NOMO-1 (cell line): ENCODE measurements around the gene CCDC102B.
"Not testable (repeated sequence)": the region's sequence is repeated elsewhere in the genome, so short reads cannot be mapped to it uniquely, and the experiment has no call there.

Experiments
- DNase-seq, 2 experiments: peaks; one replicate each; lab custom pipeline; 2025; ENCODE audit not compliant: unreplicated experiment in 2 of 2; lab: John Stamatoyannopoulos, UW

CCDC102B gene

DNA sequence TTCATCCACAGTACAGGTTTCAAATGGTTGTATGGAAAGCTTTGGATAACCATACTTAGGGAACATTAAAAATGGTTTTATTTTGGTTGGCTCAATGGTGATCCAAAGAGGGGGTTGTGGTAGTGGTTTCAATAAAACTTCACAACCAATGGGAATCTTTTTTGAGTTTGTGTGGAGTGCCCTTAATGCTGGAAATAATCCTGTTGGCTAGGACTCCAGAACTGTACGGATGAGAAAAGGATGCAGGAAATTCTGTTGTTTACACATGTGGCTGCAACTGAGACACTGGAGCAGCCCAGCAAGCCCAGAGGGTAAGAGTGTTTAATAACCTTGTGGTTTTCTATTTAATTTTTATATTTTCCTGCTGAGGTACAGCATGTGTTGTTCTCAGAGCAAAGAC is at the start of gene CCDC102B:
Gene CCDC102B, plus strand, starts transcription at position 210 of the 400 bp plus-strand sequence. CDS start 38,684 bp downstream, outside the sequence.
- DNase-seq, result no peak

DNA sequence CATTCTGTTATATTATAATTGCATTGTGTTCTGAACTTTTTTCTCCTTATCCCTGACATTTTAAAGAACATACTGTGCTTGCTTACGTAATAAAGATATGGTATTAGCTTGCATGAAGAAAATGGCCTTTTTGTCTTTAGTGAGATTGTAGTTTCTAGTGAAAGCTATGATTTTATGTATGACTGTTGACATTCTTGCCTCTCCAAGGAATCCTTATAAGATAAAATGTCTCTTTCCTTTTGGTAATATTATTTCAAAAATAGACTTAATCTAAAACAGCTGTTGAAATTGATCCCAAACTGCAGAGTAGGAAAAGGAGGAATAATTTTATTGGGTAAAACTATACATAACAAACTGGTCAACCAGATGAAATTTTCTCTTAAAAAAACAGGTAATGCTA is 40.8 kb upstream of the CCDC102B start:
- no peak for DNase-seq

DNA sequence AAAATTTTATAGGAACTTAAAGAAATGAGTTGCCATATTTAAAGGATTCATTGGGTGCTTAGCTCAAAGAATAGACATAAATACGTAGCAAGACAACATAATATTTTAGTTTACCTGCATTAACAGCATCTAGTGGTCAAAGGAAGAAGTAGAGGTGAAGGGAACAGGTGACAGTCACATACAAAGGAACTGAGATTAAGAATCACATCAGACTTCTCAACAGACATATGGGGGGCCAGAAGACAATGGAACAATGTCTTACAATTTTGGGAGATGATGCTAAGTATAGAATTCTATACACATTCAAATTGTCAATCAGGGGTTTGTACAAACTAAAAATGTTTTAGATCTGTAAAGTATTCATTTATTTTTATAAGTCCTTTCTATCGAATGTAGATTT is 38.6 kb upstream of the CCDC102B start:
- no peak for DNase-seq

DNA sequence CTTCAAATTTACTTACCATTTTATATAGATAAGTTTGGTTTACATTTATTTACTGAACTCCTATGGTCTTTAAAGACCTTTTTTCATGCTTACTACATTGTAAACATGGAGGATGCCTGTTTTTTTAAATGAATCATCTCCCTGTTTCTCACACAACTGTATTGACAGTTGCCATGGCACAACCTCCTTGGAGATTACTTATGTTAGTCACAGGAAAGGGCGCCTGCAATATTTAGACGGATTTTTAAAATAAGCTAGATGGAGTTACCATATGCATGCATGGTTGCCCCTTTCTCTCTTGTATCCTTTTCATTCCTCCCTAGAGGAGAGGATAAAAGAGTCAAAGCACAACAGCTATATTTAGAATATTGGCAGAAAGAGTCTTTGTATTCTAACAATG is 34.8 kb upstream of the CCDC102B start:
- no peak for DNase-seq

DNA sequence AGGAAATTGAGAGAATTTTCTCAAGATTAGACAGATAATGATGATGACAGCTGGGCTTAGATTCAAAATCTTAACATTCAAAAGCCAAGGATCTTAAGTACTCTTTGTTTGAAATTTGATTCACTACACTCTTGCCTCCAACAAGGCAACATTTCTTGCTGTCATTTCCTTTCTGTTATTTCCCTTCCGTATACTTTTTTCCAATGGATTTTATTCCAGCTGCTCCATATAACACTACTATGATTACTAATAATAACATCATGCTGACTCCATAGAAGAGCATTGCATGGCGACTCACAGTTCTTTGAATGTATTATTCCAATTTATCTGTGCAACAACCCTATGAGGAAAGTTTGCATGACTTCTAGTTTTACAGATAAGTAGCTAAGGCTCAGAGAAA is 33.9 kb upstream of the CCDC102B start:
- DNase-seq, result no peak

DNA sequence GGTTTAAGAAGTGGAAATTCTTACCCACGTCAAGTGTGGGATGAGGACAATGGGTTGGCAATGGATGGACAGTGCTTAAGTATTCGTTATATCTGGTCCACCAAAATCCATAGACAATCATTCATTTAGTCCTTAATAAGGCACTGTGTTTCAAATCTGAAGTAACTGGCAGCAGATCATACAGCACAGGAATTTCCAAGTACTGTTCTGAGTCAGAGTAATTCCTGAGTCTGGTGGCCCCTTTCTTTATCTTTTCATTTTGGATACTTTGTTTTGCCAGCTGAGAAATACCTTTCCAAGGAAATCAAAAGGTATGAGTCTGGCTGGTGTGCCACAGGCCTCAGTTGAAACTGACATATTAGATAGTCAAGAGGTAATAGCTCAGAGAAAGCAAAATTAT is 31.4 kb upstream of the CCDC102B start:
- no peak for DNase-seq

DNA sequence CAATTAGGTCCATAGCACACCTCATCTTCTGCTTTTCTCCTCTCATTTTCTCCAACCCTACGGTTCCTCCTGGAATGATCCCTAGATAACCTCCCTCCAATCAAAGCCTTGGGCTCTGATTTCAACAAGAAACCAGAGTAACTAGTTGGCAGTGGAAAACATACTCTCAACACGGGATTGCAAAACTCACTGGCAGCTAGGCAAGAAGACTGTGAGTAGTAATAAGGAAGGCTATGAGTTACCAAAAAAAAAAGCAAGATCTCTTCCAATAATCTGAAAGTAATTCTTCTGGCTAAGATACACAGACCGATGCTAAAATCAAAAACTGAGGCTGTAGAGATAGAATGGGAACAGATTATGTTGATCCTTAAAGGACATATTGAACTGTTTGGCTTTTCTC is 28.4 kb upstream of the CCDC102B start:
- no peak for DNase-seq

DNA sequence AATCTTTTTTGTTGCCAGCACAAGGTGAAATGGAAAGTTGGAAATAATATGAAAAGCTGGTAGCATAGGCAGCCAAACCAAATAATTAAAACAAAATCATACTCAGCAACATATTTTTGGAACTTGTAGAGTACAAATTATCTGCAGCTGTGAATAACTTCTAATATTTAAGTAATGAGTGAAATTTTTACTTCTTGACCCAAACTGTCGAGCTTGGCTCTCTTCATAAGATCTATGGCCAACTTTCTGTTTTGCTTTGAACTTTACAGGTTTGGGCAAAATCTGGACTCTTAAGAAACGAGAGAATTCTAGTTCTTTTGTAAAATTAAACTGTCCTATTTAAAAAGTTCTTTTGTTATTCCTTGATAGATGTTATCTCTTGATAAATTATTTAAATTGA is 25.6 kb upstream of the CCDC102B start:
- no peak for DNase-seq

DNA sequence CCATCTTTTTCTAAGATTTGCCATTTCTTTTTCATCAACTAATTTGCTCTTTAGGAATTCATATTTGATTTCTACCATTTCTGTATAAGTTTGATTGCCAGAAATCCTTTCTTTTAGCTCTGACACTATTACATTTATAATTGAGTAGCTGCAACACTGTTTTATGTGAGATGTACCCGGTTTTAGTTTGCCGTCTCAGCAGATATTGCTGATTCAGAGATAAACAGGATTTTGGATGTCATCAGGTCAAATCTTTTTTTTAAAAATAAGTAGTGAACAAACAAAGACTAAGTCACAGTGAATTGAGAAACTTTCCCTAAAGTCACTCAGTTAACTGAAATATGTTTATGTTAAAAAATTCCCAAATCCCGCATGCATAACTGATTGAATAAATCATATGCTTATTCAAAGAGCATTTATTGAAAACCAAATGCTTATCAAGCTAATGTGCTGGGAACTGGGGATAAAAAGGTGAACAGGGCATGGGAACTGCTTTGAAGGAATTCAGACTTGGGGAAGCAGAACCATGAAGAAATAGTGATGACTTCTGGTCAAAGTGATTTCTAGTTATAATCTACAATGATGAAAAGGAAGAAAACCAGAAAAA is 19.5 kb upstream of the CCDC102B start:
- DNase-seq, result no peak

DNA sequence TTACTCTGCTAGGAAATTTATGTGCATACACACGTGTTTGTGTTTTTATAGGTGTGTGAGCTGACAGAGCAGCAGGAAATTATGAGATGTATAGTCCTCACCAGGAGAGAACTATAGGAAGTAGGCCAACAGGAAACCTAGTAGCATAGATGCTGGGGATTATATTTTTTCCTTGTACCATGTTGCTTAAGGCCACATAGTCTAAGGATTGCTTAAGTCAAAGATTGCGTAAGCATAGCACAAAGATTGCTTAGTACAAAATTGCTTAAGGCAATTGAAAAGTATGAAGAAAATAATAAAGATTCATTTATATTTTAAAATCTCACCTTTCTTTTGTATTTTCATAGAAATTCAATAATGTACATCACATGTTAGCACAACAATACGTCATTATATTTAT is 18.7 kb upstream of the CCDC102B start:
- DNase-seq, result peak; percentile 70 to 85

DNA sequence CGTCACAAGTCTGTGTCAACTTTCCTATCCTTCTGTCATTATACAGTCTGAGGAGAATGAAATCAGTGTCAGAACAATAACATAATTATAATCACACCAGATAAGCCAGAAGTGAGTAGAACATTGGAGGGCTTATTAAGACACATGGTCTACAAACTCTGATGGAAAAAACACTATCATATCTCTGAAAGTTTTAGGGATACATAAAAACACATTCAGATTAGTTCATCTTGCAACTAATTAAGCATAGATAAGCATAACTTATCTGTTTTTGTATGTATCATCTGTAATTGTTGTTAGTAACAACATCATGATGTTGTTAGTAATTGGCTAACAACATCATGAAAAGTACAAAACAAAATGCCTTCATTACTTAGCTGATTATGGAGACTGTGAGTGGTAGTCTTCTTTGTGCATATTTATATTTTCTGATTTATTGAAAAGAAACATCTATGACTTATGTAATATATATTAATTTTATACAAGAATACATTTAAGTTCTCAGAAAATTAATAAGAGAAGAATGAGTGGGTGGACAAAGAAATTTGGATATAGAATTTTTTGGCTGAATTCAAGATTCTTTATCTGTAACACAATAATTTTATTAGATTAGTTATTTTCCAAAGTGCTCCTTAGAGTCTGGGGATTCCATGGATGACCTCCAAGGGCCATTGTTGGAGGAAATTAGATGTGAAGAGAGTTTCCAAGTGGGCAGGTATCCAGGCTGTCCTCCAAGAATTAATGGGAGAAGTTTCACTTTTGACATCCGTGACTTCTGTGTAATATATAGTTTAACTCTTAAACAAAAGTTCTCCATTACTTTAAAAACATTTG is 16.9 kb upstream of the CCDC102B start:
- DNase-seq, result no peak

DNA sequence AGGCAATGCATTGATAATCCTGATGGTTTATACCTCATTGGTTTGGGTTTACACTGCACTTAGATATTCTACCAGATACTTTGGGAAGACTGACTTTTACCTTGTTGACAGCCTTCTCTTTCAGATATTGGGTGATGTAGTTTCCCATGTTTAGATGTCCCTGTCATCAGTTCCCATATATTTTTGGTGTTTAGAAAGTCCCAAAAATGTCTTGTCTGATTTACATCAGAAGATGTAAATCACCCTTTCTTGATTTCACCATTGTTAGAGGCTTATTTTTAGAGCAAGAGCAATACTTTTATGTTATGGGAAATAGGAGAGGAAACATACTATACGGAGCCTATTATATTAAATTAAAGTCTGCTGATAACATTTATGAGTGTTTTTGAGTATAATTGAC is 14.4 kb upstream of the CCDC102B start:
- no peak for DNase-seq

DNA sequence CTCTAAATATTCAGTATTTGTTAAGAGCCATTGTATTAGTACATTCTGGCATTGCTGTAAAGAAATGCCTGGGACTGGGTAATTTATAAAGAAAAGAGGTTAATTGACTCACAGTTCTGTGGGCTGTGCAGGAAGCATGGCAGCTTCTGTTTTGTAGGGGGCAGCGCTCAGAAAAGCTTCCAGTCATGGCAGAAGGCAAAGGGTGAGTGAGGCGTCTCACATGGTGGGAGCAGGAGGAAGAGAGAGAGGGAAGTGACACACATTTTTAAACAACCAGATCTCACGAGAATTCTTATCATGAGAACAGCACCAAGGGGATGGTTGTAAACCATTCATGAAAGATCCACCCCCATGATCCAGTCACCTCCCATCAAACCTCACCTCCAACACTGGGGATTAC is 13.8 kb upstream of the CCDC102B start:
- DNase-seq, result no peak

DNA sequence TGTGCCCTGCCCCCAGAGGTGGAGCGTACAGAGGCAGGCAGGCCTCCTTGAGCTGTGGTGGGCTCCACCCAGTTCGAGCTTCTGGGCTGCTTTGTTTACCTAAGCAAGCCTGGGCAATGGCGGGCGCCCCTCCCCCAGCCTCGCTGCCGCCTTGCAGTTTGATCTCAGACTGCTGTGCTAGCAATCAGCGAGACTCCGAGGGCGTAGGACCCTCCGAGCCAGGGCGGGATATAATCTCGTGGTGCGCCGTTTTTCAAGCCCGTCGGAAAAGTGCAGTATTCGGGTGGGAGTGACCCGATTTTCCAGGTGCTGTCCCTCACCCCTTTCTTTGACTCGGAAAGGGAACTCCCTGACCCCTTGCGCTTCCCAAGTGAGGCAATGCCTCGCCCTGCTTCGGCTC is 7.6 kb upstream of the CCDC102B start:
- DNase-seq, result not testable (repeated sequence)

DNA sequence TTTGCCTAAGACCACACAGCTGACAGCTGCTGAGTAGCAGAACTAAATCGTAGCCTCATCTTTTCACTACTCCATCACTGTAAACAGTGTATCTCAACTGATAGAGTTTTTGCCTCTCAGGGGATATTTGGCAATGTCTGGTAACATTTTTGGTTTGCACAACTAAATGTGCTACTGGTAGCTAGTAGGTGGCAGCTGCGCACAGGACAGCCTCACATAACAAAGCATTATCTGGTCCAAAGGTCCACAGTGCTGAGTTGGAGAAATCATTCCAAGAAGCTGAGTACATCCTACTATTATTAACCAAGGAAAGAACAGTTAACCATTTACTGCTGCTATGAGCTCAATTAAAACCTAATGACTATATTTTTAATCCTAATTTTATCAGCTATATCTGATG is 6.1 kb upstream of the CCDC102B start:
- DNase-seq, result no peak

DNA sequence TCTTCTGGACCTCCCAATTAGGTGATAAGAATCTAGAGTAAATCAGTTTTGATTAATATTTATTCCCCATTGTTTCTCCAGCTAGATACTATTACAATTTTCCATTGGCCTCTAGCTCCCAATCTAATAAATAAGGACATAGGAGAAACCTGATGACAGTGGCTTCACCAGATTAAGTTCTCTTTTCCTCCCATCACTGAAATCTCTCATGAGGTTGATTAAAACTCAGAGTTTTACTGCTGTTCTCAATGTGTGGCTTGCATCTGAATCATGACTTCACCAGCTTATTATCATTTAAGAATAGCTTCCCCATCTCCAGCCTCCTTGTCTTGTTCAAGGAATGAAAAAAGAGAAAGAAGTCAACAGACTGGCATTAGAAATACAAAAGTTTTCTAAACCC is 3.9 kb upstream of the CCDC102B start:
- DNase-seq, result no peak

DNA sequence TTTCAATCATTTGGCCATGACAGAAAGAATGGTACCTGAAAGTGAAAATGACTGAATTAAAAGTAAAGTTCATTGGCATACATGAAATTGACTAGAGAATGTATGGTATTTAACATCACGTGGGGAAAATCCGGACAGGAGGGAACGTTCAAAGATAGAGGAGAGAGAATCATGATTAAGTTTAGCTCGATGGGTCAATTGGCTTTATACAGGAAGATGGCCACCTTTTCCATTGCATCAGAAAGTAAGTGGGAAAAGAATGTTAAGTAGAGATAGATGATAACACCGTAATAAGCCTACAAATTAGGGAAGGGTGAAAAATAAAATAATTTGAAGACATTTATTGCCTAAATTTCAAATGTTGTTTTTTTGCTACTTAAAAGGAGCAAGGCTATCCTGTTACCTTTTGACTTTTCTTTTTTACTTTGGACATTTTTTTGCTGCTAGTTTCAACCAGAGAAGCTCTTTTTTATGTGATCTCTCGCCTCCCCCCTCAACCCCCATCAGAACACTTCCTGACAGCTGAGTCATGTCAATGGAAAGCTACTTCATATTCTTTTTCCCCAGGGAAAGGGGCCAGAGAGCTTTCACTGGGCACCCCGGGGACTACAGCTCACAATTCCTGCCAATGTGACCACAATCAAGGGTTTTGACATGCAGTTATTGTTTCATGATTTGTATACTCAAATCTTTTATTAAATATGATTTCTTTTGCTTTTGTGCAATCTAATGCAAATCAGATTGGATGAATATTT is 767 bp upstream of the CCDC102B start:
- no peak for DNase-seq

DNA sequence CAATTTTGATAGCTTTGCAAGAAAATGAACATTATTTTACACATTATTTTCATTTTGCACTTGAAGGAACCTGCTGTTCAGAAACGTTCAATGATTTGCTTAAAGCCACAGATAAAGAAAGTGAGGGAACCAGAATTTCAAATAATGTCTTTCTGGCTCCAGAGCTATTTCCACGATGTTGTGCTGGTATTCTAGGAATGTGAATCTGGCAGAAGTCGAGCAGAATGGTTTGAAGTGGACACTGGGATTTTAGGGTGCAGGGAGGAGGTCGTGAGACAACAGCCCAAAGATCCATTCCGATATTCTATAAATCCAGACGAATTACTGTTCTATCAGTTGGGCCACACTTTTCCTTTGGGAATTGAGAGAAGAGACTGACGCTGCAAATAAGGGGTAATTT is 2.2 kb downstream of the CCDC102B start:
- DNase-seq, result no peak

DNA sequence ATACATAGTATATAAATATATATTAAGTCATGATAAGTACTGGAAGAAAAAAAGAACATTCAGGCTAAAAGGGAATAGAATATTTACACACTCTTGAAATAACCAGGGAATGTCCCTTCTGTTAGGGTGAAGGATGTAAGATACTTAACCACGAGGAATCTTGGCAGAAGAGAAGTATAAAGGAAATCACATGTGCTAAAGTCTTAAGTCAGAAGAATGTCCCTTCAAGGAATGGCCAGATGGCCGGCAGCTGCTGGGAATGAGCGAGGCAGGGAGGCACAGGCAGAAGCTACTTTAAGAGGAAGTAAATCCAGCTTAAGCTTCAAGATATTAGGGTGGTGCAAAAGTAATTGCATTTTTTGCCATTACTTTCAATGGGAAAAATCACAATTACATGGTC is 5.5 kb downstream of the CCDC102B start:
- no peak for DNase-seq

DNA sequence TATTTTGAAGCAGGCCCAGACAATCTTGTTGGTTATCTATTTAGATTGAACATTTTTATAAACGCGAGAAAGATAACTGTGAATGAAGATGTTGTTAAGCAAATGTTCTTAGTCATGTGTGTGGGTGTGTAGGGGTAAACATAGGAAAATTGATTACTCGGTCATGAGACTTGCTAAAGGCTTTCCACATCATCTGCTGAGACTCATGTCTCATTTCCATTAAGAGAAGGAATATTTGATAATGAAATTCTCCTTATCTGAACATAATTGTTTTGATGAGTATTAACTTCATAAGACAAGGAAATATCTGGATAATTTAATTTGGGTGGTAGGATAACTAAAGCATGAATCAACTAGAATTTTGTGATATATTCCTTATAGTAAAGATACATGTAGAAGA is 19.7 kb downstream of the CCDC102B start:
- DNase-seq, result no peak

DNA sequence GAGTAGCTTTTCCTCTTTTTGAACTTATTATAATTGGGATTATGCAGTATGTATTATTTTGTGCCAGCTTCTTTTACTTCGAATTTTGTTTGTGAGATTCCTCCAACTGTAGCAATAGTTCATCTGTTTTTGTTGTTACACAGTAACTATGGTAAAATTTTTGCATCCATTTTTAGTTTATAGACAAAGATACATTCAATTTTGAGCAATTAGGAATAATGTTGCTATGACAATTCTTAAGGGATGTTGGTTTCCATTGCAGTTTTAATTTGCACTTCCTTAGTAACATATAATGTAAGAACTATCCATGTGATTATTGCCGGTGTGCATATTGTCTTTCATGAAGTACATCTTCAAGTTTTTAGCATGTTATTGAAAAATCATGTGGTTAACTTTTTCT is 20.7 kb downstream of the CCDC102B start:
- no peak for DNase-seq

DNA sequence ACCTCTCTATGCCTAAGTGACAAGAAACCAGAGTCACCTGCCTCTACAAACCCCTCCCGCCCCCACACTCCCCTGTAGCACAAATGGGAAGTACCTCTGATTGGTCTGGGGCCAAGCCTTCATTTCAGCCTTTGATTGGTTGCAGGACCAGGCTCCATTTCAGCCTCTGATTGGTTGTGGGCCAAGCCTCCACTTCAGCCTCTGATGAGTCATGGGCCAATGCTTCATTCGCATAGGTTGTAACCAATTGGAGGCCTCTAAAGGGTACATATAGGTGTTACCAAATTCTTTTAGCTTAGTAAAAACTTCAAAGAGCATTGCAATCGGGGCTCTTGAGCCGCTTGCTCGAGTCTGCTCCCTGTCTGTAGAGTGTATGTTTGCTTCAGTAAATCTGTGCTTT is 25.0 kb downstream of the CCDC102B start:
- DNase-seq, result no peak
